GM13977 (cell line): ENCODE results near the gene PRRT2.
"Not testable (repeated sequence)": the region's sequence is repeated elsewhere in the genome, so short reads cannot be mapped to it uniquely, and the experiment has no call there.

ENCODE experiments used
- DNase-seq: peaks from one replicate; pipeline ENCODE4 v3.0.0; 2012; ENCODE audit warnings: low spot score
- in situ Hi-C: fragments of 300-500 bp; cut with MboI; formaldehyde crosslinking; loops from one replicate; pipeline ENCODE4 v1.12.0; 2022; ENCODE audit warnings: low sequenced_read_pairs, low pct_unique_long_range_greater_than_20kb, mixed read lengths, inconsistent platforms; ENCODE audit not compliant: unreplicated experiment
- TF ChIP-seq, protein P1 (sequence below): IDR thresholded peaks from 2 replicates; pipeline ENCODE4 v1.5.1; 2012; ENCODE audit warnings: mild to moderate bottlenecking, control low read depth; ENCODE audit not compliant: insufficient read depth; ENCODE audit errors: extremely low read depth, missing control alignments

Gene PRRT2

GRCh38 chr16:29791845-29792807 lies 19.9 kb upstream of the PRRT2 start:
- no peak for DNase-seq
- TF ChIP-seq, protein P1, sequence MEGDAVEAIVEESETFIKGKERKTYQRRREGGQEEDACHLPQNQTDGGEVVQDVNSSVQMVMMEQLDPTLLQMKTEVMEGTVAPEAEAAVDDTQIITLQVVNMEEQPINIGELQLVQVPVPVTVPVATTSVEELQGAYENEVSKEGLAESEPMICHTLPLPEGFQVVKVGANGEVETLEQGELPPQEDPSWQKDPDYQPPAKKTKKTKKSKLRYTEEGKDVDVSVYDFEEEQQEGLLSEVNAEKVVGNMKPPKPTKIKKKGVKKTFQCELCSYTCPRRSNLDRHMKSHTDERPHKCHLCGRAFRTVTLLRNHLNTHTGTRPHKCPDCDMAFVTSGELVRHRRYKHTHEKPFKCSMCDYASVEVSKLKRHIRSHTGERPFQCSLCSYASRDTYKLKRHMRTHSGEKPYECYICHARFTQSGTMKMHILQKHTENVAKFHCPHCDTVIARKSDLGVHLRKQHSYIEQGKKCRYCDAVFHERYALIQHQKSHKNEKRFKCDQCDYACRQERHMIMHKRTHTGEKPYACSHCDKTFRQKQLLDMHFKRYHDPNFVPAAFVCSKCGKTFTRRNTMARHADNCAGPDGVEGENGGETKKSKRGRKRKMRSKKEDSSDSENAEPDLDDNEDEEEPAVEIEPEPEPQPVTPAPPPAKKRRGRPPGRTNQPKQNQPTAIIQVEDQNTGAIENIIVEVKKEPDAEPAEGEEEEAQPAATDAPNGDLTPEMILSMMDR: no peak
- in situ Hi-C loops: no loop called here

- DNase-seq, in situ Hi-C loops: not testable (repeated sequence)
Measured at GRCh38 chr16:29793153-29793552, 18.8 kb upstream of the PRRT2 start.

DNA sequence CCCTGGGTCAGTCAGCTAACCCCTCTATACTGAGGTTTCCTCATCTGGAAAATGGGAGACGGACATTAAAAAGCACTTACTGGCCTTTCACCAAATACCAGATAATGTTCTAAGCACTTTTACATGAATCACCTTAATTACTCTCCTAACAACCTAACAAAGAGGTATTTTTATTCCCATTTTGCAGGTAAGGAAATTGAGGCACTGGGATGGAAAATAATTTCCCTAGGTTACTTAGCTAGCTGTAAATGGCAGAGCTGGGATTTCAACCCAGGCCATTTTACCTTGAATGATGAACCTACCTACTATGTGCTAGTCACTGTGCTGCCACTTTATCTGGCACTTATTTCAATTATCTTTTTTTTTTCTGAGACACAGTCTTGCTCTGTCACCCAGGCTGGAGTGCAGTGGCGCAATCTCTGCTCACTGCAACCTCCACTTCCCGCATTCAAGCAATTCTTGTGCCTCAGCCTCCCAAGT lies 17.7 kb upstream of the PRRT2 start:
- in situ Hi-C loops: no loop called here
- no peak for DNase-seq
- TF ChIP-seq, protein P1: no peak

DNA sequence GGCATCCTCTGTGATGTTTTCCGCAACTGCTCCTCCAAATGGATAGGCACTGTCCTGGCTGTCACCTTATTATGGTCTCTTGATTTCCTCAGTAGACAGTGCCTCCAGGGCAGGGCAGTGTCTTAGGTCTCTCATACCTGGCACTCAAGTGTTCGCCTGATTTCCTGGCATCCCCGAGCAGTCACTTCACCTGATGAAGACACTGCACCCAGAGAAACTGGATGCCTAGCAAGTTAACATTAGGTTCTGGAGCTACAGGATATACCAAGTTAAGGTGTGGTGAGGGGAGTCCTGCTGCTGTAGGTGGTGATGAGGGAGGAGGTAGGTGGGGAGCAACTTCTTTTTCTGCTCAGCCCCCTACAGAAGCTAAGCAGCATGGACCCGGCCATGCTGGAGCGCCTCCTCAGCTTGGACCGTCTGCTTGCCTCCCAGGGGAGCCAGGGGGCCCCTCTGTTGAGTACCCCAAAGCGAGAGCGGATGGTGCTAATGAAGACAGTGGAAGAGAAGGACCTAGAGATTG lies 9.5 kb upstream of the PRRT2 start:
- TF ChIP-seq, protein P1: no peak
- no peak for DNase-seq
- in situ Hi-C loops: no loop called here

DNA sequence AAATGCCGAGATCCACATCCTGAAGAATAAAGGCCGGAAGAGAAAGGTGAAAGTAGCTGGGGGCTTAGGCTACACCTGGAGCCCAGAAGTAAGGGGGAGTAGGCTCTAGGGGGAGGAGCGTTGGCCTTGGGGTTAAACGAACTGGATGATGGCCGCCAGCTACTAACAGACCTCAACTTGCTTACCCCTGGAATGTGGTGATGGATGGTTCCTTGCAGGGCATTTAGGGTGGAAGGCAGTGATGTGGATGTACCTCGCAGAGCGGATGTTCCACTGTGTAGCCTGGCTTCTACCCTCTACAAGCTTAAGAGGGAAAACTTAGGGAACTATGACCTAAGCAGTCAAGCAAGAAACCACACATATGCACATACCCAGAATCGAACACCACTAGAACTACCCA lies 8.0 kb upstream of the PRRT2 start:
- TF ChIP-seq, protein P1: no peak
- no peak for DNase-seq
- in situ Hi-C loops: no loop called here

DNA sequence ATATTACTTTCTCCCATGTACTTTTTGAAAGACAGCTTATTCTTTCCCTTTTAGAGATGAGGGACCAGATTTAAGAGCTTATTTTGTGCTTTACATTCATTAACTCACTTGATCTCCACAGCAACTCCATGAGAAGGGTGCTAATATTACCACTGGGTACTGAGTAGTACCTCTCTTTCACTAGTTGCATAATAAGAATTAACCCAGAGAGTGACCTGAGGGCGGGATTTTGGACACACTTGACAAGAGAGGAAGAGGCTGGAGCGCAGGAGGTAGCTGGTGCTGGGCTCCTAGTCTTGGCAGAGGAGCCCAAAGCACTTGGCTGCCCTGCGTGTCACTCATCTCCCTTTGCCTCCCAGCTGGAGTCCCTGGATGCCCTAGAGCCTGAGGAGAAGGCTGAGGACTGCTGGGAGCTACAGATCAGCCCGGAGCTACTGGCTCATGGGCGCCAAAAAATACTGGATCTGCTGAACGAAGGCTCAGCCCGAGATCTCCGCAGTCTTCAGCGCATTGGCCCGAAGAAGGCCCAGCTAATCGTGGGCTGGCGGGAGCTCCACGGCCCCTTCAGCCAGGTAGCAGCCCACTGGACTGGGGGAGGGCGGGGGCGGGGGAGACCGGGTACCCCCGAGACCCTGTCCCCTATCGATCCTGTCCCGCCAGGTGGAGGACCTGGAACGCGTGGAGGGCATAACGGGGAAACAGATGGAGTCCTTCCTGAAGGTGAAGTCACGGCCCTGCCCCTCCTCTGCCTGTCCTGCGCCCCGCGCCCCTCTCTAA lies 7.3 kb upstream of the PRRT2 start:
- in situ Hi-C loops: no loop called here
- TF ChIP-seq, protein P1: no peak
- no peak for DNase-seq
